Frontal cortex (tissue), 4 donors: ENCODE data around the gene SH3D19. TPM values are rescaled to one million over a fixed set of nuclear protein-coding genes. Genes with fewer than 3 reads are reported as not detected.
A peak's percentile ranks its signal among the peaks of the same experiment; 100 is the strongest.
"Not testable (repeated sequence)": the region's sequence is repeated elsewhere in the genome, so short reads cannot be mapped to it uniquely, and the experiment has no call there.

ENCODE experiments used
- DNase-seq, 2 donors: peaks; one replicate each; pipeline ENCODE4 v3.0.0; 2012; ENCODE audit warnings: low spot score in 2 of 2
- FAIRE-seq: peaks from 2 replicates; lab custom pipeline; 2012; peaks lifted over from hg19 to GRCh38; lab: Jason Lieb, UNC
- total RNA-seq: library from RNA; depleted of rRNA; stranded (reverse); fragments of >200 nt; gene quantifications from one replicate; pipeline ENCODE4 v1.2.3, GENCODE V29; 2014
- donor health status: control.
- donor health status: control.
- donor health status: control.

Gene SH3D19
- total RNA-seq, 1 donor from 2014 or later: 8.2 TPM

GRCh38 chr4:151324124-151324751 is 1.2 kb downstream of the SH3D19 start:
- DNase-seq (peak in 1 of 2 donors; percentile 33), FAIRE-seq (no peak)

DNA sequence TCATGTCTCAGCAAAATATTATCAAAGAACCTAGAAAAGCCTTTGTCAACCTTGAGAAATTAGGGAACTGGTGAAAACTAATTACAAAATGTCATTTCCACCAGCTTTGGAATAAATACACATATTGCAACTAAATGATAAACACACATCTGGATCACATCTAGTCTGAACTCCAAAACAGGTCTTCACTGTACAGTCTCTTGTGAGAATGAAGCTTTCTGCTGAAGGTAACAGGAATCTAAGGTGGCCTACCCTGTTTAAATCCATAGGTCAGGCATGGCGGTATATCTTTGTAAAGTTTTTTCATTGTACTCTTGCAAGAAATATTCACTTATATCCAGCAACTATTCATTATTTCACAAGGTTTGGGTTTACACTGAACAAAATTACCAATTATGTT is 1.7 kb downstream of the SH3D19 start:
- peak in 1 of 2 donors; percentile 21 for DNase-seq
- no peak for FAIRE-seq

GRCh38 chr4:151322570-151322969 is 2.8 kb downstream of the SH3D19 start:
- FAIRE-seq (no peak), DNase-seq (no peak)

- FAIRE-seq, DNase-seq: not testable (repeated sequence)
These were observed 3.2 kb downstream of the SH3D19 start for GRCh38 chr4:151322161-151322560.

DNA sequence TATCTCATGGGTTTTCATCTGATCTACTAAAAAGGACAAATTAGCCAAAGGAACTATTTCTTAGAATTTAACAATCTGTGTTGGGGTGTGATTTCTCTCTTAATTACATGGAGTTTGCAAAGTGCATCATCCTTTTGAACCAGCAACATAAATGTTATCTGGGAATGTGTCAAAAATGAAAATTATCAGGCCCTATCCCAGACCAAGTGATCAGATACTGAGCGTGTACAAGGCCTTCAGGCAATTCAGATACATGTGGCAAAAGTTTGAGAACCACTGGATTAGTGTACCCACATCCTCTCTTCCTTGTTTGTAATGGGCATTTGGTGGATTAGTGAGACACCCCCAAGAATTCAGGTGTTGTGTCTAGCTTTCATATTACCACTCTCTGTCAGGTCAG is 3.8 kb downstream of the SH3D19 start:
- DNase-seq: no peak
- FAIRE-seq: no peak

GRCh38 chr4:151319490-151319889 is 5.9 kb downstream of the SH3D19 start:
- no peak for FAIRE-seq
- DNase-seq: no peak

GRCh38 chr4:151318307-151319006 is 6.9 kb downstream of the SH3D19 start:
- no peak for DNase-seq
- FAIRE-seq: no peak

DNA sequence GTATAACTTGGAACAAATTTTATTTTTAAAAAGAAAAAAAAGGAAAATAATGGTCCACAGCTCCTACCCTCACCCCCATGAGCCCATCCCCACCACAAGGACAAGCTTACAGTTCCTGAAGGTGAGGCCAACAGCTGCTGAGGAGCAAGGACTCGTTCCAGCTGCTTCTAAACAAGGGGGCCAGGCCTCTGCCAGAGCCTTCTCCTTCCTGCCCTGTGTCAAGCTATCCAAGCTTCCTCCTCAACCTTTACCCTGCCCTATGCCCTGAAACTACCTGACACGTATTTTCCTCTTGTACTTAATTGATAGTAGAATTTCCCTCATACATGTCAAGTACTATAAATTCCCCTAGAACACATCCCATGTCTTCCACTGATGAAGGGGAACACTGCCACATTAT is 8.8 kb downstream of the SH3D19 start:
- FAIRE-seq (no peak), DNase-seq (no peak)

DNA sequence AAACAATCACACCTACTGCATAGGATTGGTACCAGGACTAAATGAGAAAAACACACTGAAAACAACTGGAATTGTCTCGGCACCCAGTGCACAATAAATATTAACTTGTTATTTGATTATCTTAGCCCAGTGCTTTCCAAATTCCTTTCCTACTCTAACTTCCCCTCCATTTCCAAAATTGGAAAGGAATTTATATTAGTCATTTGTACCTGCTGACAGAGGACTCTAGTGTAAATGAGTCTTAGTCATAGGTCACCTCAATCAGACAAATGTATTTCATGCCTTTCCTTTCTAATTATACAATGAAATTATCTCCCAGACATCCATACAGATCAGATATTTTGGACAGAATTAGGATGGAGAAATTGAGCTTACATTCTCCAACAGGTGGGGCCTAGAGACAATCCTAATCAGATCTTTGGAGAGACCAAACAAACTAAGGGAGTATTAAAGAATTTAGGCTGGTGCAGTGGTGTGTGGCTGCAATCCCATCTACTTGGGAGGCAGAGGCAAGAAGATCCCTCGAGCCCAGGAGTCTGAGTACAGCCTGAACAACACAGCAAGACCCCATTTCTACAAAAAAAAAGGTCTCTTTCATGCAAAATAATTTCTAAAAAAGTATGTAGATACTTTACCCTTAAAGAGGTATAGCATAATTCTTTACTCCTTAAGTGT is 10.1 kb downstream of the SH3D19 start:
- FAIRE-seq: no peak

DNA sequence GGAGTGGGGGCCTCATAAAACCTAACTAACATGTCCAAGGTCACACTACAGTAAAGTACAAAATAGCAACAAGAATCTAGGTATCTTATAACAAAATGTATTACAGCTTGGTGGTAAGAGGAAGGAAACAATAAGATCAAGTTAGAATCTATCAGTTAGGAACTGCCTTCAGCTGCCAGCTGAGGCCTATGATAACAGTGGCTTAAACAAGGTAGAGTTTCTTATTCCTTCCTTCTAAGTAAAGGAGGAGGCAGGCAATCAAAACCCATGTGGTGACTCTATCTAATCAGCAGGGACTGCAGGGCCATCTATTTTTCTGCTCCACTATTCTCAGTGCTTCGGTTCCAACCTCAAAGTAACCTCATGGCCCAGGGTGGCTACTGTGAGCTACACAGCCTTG is 10.9 kb downstream of the SH3D19 start:
- DNase-seq (no peak), FAIRE-seq (no peak)

More for the DNA sequence above, 10.1 kb downstream of the SH3D19 start:
- no peak for DNase-seq

GRCh38 chr4:151314010-151314355 is 11.4 kb downstream of the SH3D19 start:
- FAIRE-seq (no peak), DNase-seq (no peak)

- FAIRE-seq (no peak), DNase-seq (no peak)
These were observed 11.9 kb downstream of the SH3D19 start for GRCh38 chr4:151313306-151314009.

DNA sequence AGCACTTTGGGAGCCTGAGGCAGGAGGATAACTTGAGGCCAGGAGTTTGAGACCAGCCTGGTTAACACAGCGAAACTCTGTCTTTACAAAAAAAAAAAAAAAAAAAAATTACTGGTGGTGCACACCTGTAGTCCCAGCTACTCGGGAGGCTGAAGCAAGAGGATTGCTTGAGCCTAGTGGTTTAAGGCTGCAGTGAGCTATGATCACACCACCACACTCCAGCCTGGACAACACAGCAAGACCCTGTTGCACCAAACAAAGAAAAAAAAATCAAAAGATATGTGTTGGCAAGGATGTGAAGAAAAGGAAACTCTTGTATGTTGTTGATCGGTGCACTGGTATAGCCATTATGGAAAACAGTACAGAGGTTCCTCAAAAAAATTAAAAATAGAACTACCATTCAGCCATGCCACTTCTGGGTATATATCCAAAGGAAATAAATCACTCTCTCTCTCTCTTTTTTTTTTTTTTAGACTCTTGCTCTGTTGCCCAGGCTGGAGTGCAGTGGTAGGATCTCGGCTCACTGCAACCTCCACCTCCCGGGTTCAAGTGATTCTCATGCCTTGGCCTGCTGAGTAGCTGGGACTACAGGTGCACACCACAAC is 15.2 kb downstream of the SH3D19 start:
- no peak for DNase-seq

DNA sequence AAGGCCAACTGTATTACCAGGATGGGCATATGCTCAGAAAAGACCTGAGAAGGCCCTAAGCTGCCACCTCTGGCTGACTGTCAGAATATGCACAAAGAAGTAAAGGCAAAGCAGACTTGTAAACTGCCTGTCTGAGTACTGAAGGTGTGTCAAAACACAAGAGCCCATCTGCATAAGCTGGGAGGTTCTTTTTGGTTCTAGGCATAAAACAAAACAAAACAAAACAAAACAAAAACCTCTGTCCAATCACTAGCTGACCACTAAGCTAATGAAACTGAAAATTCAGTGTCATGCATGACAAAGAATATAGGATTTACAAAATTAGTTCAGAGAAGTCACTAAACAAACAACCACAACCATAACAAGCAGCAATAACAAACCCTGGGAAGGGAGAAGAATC is 20.6 kb downstream of the SH3D19 start:
- FAIRE-seq (no peak), DNase-seq (no peak)

More for the DNA sequence above, 15.2 kb downstream of the SH3D19 start:
- no peak for FAIRE-seq

GRCh38 chr4:151304226-151304625 is 21.2 kb downstream of the SH3D19 start:
- DNase-seq (no peak), FAIRE-seq (no peak)

DNA sequence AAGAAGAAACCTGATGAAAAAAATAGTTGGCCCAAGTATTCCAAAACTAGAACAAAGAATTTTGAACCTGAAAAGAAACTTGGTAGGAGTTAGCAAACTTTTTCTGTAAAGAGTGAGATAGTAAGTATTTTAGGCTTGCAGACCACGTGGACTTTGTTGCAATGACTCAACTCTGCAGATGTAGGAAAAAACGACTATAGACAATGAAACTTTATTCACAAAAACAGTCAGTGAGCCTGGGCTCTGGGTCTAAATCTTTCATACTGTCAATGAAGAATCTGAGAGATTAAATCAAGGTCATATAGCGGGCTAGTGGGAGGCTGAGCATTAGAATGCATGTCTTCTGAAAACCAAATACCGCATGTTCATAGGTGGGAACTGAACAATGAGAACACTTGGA is 23.0 kb downstream of the SH3D19 start:
- FAIRE-seq (no peak), DNase-seq (no peak)

GRCh38 chr4:151297170-151297569 is 28.2 kb downstream of the SH3D19 start:
- DNase-seq (no peak), FAIRE-seq (no peak)

- DNase-seq (no peak), FAIRE-seq (no peak)
These were observed 29.2 kb downstream of the SH3D19 start for GRCh38 chr4:151296227-151296626.

DNA sequence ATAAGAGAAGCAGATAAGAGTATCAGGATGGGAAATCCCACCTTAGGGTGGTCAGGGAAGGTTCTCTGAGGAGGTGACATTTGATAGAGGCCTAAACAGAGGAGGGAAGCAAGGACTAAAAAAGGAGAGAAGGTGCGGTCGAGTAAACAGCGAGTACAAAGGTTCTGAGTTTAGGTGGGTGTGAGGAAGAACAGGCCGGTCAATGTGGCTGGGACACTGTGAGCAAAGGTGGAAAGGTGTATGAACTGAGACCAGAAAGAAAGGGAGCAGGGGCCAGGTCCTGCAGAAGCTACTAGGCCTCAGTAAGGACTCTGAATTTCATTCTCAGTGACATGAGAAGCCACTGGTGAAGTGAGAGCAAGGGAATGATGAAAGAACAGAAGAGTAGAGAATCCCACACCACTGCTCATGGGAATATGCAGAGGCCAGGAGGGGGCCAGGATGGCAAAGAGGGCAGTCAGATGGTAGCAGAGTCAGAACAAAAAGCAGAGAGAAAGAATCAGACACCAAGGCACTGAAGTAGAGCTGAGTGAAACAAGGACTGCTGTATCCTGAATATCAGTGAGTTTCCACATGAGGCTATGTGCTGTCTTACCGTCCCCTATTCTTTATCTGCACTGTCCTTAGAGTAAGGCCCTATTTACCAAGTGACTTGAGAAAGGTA is 30.4 kb downstream of the SH3D19 start:
- no peak for FAIRE-seq
- no peak for DNase-seq

DNA sequence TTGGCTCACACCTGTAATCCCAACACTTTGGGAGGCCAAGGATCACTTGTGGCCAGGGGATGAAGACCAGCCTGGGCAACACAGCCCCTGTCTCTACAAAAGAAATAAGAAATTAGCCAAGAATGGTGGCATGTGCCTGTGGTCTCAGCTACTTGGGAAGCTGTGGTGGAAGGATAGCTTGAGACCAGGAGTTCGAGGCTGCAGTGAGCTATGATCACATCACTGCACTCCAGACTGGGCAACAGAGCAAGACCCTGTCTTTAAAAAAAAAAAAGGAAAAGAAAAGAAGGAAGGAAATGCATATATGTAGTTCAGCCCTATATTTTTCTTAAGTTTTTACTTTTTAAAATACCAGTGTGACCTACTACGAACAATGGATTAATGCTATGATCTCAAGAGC is 33.4 kb downstream of the SH3D19 start:
- FAIRE-seq: no peak

More for the DNA sequence above, 33.4 kb downstream of the SH3D19 start:
- no peak for DNase-seq
